ENCODE results near the gene MOB4.

The MOB4 gene

DNA sequence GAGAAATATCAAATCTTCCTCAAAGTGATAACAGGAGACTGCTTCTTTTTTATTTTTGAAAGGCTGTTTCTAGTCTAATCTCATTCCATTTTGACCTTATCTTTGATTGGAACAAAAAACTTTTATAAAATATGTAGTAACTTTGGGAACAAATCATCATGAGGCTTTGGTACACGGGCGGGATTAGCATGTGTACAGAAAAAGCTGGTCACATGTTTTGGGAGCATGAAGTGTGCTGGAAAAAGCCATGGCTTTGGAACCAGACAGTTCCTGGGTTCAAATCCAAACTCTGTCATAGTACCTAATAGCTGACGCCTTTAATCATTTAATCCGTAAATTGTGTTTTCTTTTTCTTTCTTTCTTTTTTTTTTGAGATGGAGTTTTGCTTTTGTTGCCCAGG lies 81.3 kb downstream of the MOB4 start:
- no peak for DNase-seq

DNA sequence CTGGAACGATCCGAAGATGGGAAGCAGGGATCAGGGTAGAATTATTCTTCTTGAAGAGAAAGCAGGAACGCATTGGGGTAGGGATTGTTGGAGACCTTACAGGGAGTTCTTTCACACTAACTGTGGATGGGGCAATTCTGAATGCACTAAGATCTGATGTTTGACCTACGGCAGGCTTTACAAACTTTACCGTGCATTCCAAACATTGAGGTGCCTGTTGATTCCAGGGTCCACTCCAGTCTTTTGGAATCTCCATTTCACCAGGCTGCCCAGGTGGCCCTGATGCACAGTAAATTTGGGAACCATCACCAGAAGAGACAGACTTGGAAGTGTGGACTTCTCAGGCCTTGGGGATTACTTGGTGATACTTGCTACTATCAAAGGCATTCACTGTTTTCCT lies 82.6 kb downstream of the MOB4 start:
- DNase-seq, result no peak

DNA sequence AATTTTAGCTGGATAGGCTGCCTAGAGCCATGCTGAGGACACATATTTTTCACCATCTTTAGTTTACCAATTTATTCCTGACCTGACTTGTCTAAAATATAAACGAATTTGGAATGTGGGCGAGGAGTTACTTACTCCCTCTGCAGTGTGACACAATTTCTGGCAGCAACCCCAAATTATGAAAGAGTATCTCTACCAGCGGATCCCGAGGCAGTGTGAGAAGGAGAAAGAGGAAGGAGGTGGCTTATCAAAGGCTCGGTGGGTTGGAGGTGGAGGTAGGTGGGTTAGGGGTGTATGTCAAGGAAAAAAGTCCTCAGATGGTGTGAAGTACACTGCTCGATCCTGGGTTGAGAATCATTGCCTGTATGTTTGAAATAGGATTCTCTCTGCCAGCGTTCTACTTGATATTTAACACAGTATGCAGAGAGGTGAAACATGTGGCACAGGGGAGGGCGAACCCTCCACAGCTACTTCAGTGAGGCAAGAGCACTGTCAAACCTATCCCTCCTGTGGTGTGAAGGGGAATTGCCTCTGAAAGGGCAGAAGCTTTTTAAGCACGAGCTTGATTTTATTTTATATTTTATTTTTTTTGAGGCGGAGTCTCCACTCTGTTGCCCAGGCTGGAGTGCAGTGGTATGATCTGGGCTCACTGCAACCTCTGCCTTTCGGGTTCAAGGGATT lies 83.6 kb downstream of the MOB4 start:
- DNase-seq, result no peak

DNA sequence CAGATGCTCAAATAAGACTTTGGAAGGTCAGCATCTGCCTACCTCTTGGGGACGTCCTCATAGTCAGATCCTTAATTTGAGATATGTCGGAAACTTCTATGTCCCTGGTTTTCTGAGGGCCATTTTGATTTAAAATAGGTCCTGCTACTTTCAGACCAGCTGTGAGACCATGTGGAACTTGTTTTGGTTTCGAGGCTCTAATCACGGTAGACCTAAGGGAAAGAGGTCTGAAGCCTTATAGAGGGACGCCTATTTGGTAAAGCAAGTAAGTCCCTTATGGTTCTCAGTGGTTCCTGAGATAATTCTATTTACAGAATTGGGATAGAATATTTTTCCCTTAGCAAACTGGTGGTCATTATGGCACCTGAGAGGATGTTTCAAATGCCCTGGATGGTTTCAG lies 84.4 kb downstream of the MOB4 start:
- no peak for DNase-seq

DNA sequence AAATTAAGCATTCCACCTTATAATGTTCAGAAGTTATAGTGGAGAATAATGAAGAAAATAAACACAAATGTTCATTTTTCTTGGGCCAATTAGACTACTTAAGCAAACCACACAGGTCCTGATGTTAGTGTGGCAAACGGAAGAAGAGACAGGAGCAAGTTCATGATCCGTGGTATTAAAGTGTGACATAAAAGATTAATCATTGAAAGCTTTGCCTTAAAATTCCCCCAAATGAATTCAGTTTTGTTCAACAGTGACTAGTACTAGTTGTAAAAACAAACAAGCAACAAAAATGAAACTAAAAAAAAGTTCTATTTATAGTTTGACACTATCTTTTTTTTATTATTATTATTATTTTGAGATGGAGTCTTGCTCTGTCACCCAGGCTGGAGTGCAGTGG lies 85.9 kb downstream of the MOB4 start:
- no peak for DNase-seq

Data from GOT3 (cell line).